ENCODE results near the gene KRT6A.

- TF ChIP-seq POLR2A (IDR thresholded peaks at IDR 0.05; ENCODE audit: low read length) (no peak), GATA1 (IDR thresholded peaks at IDR 0.05; ENCODE audit: low read depth, low read length) (no peak)
Measured at GRCh38 chr12:52532636-52533035, 39.6 kb upstream of the KRT6A start.

Data from erythroblast (primary cell).